GM12875 (cell line): ENCODE measurements around the gene OTOS.

ENCODE experiments used
- H3K4me3 ChIP-seq: one replicate; pipeline ENCODE4 v1.5.1; 2011; ENCODE audit warnings: low read depth, low read length, control low read depth
- TF ChIP-seq, protein P1 (sequence below): IDR thresholded peaks from 2 replicates; pipeline ENCODE4 v1.5.1; 2011; ENCODE audit warnings: low read depth, mild to moderate bottlenecking, control low read depth, inconsistent platforms, low read length, moderate library complexity, borderline replicate concordance; ENCODE audit not compliant: insufficient read depth

The OTOS gene

DNA sequence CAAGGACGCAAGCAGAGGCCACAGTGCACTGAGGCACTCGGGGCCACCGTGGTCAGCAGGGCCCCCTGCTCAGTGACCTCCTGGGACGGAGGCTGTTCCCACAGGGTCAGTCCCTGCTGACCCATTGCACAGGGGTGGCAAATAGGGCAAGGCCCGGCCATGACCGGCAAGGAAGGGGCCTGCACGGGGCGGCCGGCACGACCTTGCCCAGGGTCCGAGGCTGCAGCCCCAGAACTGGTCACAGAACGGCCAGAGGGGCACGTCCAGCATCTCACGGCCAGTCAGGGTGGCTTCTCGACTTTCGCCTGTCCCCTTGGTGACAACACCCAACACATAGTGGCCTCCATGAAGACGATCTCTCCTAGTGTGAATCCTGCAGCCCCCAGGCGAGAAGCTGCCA lies 27.6 kb upstream of the OTOS start:
- TF ChIP-seq, protein P1, sequence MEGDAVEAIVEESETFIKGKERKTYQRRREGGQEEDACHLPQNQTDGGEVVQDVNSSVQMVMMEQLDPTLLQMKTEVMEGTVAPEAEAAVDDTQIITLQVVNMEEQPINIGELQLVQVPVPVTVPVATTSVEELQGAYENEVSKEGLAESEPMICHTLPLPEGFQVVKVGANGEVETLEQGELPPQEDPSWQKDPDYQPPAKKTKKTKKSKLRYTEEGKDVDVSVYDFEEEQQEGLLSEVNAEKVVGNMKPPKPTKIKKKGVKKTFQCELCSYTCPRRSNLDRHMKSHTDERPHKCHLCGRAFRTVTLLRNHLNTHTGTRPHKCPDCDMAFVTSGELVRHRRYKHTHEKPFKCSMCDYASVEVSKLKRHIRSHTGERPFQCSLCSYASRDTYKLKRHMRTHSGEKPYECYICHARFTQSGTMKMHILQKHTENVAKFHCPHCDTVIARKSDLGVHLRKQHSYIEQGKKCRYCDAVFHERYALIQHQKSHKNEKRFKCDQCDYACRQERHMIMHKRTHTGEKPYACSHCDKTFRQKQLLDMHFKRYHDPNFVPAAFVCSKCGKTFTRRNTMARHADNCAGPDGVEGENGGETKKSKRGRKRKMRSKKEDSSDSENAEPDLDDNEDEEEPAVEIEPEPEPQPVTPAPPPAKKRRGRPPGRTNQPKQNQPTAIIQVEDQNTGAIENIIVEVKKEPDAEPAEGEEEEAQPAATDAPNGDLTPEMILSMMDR, result no peak
- no peak overlapping the region for H3K4me3 ChIP-seq

DNA sequence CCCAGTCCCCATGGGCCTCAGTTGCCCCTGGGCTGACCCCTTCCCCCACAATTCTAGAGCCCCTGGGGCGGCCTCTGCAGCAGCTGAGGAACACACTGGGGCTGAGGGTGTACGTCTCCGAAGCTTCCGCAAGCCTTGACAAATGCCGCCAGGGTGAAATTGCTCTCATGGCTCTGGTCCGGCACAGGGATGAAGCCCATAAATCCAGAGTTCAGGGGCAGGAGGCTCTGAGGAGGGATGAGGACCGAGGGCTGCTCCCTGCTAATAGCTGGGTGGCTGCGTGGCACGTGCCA lies 27.1 kb upstream of the OTOS start:
- TF ChIP-seq, protein P1, result no peak

DNA sequence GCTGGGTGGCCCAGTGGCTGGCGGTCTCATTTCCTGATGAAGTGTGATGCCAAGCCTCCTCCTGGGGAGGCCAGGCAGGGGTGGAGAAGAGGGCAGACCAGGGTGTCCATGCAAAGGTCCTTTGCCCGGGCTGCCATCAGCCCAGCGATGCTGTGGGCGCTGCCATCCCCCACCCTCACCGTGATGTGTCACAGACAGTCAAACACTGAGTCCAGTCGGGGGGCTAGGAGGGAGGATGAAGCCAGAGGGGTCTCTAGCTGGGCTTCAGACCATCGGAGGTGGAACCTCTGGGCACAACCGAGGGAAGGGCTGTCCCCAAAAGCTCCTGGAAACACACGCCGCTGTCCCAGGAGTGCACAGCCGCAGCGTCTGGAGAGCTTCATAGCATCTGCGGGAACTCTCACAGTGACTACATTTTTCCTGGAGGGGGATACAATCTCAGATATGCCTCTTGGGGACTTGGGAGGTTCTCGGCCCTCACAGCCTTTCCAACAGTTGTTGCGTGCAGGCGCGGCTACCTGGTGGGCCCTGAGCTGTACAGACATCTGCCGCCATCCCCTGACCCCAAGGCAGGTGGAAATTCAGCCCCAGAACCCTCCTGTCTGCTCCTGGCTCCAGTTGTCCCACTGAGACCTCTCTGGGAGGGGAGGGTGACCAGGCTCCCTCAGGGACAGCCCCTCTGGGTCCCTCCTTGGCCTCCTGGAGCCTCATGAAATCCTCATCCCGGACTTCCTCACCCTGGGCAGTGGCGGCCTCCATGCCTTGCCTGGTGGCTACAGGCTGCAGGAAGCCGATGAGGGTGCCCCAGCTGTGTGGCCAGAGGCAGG lies 26.5 kb upstream of the OTOS start:
- TF ChIP-seq, protein P1, result no peak

More for the DNA sequence above, 27.1 kb upstream of the OTOS start:
- H3K4me3 ChIP-seq, result no peak overlapping the region

DNA sequence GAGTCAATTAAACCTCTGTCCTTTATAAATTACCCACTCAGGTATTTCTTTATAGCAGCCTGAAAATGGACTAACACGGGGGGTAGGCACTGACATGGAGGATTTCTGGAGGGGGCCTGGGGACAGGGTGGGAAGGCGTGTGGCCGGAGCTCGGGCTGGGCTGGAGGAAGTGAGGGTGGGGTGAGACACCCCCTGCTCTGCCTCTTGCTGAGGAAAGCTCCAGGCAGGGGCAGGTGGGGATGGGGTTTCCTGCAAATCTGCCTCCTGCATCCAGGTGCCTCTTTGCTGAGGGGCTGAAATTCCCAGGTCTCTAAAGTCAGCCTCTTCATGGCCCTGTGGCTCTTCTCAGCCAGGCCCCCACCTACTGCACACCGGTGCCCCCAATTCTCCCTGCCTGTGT lies 25.7 kb upstream of the OTOS start:
- H3K4me3 ChIP-seq, result no peak overlapping the region
- TF ChIP-seq, protein P1, result no peak

More for the DNA sequence above, 26.5 kb upstream of the OTOS start:
- no peak overlapping the region for H3K4me3 ChIP-seq

DNA sequence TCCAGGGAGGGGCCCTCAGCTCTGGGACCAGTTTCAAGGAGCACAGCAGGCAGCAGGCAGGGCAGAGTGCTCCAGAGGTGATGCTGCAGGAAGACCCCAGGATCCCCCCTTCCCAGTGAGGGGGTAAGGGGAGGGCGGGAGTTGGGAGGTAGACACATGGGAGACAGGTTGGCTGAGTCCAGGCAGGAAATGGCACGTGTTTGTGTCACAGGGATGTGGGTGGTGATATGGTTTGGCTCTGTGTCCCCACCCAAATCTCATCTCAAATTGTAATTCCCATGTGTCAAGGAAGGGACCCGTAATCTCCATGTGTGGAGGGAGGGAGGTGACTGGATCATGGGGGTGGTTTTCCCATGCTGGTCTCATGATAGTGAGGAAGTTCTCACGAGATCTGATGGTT lies 25.2 kb upstream of the OTOS start:
- TF ChIP-seq, protein P1, result no peak

DNA sequence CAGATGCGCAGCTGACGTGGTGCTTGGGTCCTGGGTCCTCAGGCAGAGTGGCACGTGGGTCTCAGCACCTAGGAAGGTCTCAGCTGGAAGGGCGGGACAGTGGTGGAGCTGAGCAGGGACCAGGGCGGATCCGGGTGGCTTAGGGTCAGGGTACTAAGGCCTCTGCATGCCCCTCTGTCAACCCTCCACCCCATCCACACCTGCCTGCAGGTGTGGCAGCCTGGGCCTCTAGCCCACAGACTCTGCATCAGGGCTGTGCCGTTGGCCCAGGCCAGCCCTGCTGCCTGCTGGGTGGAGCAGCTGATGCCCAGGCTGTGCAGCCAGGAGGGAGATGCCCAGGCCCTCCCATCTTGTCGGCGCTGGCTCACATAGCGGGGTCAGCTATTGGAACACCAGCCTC lies 24.6 kb upstream of the OTOS start:
- TF ChIP-seq, protein P1, result no peak
- H3K4me3 ChIP-seq, result no peak overlapping the region

More for the DNA sequence above, 25.2 kb upstream of the OTOS start:
- no peak overlapping the region for H3K4me3 ChIP-seq

DNA sequence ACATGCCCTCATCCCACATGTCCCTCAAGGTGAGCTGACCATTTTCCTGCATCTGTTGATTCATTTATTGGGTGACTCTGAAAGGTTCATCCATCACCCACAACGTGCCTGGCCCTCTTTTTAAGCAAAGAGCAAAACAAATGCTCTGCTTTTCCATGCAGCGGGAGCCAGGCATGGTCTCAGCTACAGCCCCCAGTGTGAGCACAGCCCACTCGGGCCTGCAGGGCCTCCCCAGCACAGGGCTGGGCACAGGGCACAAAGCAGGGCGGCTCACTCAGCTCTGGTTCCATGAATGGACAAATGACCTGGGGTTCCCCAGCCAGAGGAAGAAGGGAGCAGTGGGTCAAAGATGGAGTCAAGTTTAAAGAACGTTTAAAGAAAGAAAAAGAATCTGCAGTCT lies 24.1 kb upstream of the OTOS start:
- TF ChIP-seq, protein P1, result no peak
- H3K4me3 ChIP-seq, result no peak overlapping the region
